DND-41 (cell line): ENCODE results near the gene ANKRD36C.
"Not testable (repeated sequence)": the region's sequence is repeated elsewhere in the genome, so short reads cannot be mapped to it uniquely, and the experiment has no call there.

Source experiments
- EZH2 ChIP-seq: IDR thresholded peaks from 3 replicates; pipeline ENCODE4 v1.6.1; 2012; ENCODE audit warnings: borderline replicate concordance, low read depth, mild to moderate bottlenecking, moderate library complexity, low read length, inconsistent platforms; ENCODE audit not compliant: severe bottlenecking
- TF ChIP-seq, protein P1 (sequence below): IDR thresholded peaks from 2 replicates; pipeline ENCODE4 v1.5.1; 2012; ENCODE audit warnings: borderline replicate concordance, low read length, moderate library complexity, mild to moderate bottlenecking; ENCODE audit not compliant: poor library complexity, severe bottlenecking; ENCODE audit errors: extremely low read depth

DNA sequence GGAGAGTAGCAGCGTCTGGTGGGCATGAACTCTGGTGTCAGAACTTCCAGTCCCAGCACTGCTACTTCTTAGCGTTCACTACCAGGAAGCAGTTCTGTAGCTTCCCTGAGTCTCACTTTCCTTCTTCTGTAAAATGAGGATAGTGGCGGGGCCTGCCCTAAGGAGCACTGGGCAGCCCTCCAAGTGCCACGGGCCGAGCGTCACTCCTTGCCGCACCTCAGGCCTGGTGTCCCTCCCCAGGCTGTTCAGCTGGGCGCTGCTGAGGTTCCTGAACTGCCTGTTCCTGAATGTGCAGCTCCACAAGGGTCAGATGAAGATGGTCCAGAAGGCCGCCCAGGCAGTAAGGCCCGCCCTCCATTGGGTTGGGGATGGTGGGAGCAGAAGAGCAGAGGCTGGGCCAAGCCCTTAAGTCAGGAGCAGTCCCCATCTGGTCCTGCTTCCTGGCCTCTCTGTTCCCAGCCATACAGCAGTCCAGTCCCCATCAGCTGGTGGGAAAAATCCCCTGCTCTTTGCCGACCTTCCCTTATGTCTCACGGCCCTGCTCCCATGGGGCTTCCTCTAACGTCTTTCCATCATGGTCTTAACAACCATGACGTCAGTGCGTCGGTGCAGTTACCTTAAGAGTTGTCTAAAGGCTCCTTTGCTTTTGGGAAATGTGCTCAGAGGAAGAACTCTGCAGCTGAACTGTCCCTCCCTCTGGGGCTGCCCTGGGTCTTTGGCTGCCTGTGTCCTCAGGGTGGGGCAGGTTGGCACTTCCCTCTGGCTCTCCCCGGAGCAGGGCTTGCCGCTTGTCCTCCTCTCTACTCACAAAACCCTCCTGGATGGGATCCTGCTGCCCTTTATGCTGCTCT, 195.2 kb downstream of the ANKRD36C start:
- TF ChIP-seq, protein P1, sequence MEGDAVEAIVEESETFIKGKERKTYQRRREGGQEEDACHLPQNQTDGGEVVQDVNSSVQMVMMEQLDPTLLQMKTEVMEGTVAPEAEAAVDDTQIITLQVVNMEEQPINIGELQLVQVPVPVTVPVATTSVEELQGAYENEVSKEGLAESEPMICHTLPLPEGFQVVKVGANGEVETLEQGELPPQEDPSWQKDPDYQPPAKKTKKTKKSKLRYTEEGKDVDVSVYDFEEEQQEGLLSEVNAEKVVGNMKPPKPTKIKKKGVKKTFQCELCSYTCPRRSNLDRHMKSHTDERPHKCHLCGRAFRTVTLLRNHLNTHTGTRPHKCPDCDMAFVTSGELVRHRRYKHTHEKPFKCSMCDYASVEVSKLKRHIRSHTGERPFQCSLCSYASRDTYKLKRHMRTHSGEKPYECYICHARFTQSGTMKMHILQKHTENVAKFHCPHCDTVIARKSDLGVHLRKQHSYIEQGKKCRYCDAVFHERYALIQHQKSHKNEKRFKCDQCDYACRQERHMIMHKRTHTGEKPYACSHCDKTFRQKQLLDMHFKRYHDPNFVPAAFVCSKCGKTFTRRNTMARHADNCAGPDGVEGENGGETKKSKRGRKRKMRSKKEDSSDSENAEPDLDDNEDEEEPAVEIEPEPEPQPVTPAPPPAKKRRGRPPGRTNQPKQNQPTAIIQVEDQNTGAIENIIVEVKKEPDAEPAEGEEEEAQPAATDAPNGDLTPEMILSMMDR, result not testable (repeated sequence)
- TF ChIP-seq EZH2, result not testable (repeated sequence)
